Lower leg skin (tissue), 4 donors: ENCODE results near the gene WWOX. TPM values are rescaled to one million over a fixed set of nuclear protein-coding genes. Genes with fewer than 3 reads are reported as not detected.

ENCODE experiments used
- DNase-seq, 2 donors: peaks; one replicate each; pipeline ENCODE4 v3.0.0-alpha.2; 2019; ENCODE audit warnings: low spot score in 2 of 2
- H3K4me3 ChIP-seq: fragments of 200-600 bp; sonication (generic); 2 replicates; pipeline ENCODE4 v1.5.1; 2017; ENCODE audit warnings: mild to moderate bottlenecking, low read depth; ENCODE audit not compliant: poor library complexity, severe bottlenecking
- POLR2A ChIP-seq, 2 donors: fragments of 450-650 bp; IDR thresholded peaks; one replicate each; pipeline ENCODE4 v1.6.1; 2016 to 2017; ENCODE audit warnings: antibody characterized with exemption in 2 of 2, mild to moderate bottlenecking in 1 of 2, moderate library complexity in 1 of 2
- WGBS, 2 donors: methylation state at CpG; one replicate each; pipeline ENCODE4 v1.1.5; 2018; 5-methylcytosine and 5-hydroxymethylcytosine counted together
- intact Hi-C: fragments of 100-400 bp; cut with DNase I; formaldehyde crosslinking; loops from one replicate; pipeline ENCODE4 v1.15.0; 2023; ENCODE audit warnings: low total_unique reads
- total RNA-seq, 4 donors: library from RNA; depleted of rRNA; stranded (reverse); fragments of >200 nt; gene quantifications; one replicate each; pipeline ENCODE4 v1.1.0, GENCODE V29; 2016
- TF ChIP-seq, protein P1 (sequence below), 3 donors: fragments of 450-650 bp; IDR thresholded peaks; one replicate each; pipeline ENCODE4 v1.5.1; 2016; ENCODE audit warnings: antibody characterized with exemption in 3 of 3, mild to moderate bottlenecking in 3 of 3, moderate library complexity in 2 of 3

Gene WWOX
- total RNA-seq, 4 donors from 2014 or later: 21.0 to 82.7 (median 36.1) TPM

DNA sequence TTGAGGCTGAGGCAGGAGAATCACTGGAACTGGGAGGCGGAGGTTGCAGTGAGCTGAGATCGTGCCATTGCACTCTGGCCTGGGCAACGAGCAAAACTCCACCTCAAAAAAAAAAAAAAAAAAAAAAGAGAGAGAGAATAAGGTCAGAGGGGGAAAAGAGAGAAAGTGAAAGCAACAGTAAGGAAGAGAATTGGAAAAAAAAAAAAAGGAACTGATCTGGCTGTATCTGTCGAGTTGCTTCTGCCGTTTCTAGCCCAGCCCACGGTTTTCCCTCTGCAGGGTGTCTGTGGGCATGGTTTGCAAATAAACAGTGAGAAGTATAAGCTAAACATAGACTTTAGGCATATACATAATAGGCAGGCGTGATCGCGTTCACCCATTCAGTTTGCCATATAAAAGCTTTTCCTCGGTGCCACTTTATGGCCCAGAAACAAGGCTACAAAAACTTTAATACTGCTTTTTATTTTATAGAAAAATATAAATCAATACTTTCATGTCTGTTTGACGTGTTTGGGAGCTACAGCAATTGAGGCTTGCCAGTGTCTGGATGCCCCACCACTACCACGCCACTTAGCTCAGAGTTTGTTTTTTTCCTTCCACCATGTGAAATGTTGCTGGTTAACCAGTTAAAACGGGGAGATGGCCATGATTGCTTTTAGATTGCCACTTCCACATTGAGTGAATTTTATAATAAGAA lies 1064.4 kb downstream of the WWOX start:
- no peak for TF ChIP-seq POLR2A (IDR thresholded peaks at IDR 0.05)
- TF ChIP-seq, protein P1, sequence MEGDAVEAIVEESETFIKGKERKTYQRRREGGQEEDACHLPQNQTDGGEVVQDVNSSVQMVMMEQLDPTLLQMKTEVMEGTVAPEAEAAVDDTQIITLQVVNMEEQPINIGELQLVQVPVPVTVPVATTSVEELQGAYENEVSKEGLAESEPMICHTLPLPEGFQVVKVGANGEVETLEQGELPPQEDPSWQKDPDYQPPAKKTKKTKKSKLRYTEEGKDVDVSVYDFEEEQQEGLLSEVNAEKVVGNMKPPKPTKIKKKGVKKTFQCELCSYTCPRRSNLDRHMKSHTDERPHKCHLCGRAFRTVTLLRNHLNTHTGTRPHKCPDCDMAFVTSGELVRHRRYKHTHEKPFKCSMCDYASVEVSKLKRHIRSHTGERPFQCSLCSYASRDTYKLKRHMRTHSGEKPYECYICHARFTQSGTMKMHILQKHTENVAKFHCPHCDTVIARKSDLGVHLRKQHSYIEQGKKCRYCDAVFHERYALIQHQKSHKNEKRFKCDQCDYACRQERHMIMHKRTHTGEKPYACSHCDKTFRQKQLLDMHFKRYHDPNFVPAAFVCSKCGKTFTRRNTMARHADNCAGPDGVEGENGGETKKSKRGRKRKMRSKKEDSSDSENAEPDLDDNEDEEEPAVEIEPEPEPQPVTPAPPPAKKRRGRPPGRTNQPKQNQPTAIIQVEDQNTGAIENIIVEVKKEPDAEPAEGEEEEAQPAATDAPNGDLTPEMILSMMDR (IDR thresholded peaks at IDR 0.05): no peak
- DNase-seq: no peak
- 69 to 70% methylated on average over 13 of the region's 13 CpGs for WGBS, 2 donors

DNA sequence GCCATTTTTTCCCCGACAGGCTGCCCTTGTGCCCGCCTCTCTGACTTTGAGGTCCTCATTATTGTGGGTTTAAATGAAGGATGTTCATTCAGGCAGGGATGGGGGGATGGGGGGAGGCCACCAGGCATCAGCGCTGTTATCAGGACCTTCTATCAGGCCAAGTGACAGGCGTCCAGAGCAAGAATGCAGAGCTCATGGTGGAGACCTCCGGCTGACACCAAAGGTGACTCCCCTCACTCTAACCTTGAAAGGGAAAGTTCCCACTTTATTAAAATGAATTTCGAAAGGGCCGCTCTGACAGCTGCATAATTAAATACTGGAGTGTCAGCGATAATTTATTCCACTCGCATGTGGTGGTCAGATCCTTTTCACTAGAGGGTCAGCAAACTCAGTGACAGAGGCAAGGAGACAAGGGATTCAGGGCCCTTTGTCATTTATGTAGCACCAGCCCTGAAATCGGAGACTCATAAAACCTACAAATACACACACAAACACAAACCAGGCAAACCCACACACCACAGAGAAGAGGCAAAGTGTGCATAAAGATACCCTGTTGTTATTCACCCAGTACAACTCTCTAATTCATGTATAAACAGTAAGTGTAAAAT lies 1065.0 kb downstream of the WWOX start:
- 80 to 90% methylated on average over 10 of the region's 10 CpGs for WGBS, 2 donors
- DNase-seq: no peak
- no peak for TF ChIP-seq POLR2A (IDR thresholded peaks at IDR 0.05)
- TF ChIP-seq, protein P1 (IDR thresholded peaks at IDR 0.05): no peak
- no peak overlapping the region for H3K4me3 ChIP-seq
- intact Hi-C loops: no loop called here

More for the DNA sequence above, 1064.4 kb downstream of the WWOX start:
- intact Hi-C loops: no loop called here
- H3K4me3 ChIP-seq: no peak overlapping the region

DNA sequence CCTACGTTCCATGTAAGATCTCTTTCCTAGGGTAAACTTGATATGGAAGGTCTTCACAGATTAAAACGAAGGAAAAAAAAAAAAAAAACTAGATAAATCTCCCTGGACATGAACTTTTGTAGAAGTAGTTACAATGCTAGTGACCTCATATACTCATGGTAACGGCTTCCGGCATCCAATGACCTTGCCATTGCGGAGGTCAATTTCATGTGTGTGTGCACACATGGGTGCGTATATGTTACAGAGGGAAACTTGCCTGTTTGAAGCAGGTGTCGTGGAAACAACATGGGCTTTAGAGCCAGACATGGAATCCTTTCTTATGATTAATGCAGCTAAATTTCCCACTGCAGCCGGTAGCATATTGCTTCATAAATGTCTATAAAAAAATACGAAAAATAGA lies 1065.6 kb downstream of the WWOX start:
- WGBS, 2 donors: 91 to 92% methylated on average over 9 of the region's 9 CpGs

DNA sequence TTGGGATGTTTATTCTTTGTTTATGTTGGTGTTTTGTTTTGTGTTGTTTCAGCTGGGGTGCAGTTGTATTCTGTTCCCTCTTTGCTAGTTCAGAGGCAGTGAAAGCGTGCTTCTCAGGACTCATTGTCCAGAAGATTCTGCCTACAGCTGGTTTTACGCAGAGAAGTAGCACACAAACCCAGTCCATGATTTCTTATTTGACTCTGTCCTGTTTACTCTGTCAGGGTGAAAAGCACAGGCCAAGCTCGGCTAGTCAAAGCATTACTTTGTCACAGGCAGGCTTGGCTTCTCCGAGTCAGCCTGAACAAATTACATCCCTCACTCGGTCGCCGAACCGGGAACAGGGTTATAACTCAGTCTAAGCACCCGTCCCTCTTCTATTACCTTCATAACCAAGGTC lies 1066.1 kb downstream of the WWOX start:
- no peak for TF ChIP-seq POLR2A (IDR thresholded peaks at IDR 0.05)
- TF ChIP-seq, protein P1 (IDR thresholded peaks at IDR 0.05): no peak
- intact Hi-C loops: no loop called here
- no peak overlapping the region for H3K4me3 ChIP-seq
- no peak for DNase-seq
- 91 to 93% methylated on average over 9 of the region's 9 CpGs for WGBS, 2 donors

More for the DNA sequence above, 1065.6 kb downstream of the WWOX start:
- no peak for TF ChIP-seq POLR2A (IDR thresholded peaks at IDR 0.05)
- TF ChIP-seq, protein P1 (IDR thresholded peaks at IDR 0.05): no peak
- no peak for DNase-seq
- no peak overlapping the region for H3K4me3 ChIP-seq
- intact Hi-C loops: no loop called here

DNA sequence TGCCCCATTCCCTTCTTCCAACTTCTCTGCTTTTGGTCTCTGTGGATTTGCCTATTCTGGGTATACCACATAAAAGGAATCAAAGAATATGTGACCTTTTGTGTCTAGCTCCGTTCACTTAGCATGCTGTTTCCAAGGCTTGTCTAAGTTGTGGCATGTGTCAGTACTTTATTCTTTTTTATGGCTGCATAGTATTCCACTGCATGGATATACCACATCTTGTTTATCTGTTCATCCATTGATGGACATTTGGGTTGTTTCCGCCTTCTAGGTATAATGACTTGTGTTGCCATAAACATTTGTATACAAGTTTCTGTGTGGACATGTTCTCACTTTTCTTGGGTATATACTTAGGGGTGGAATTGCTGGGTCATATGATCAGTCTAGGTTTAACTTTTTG lies 1068.4 kb downstream of the WWOX start:
- 98 to 100% methylated on average over 2 of the region's 2 CpGs for WGBS, 2 donors
- DNase-seq: no peak
- H3K4me3 ChIP-seq: no peak overlapping the region
- intact Hi-C loops: no loop called here
- TF ChIP-seq, protein P1 (IDR thresholded peaks at IDR 0.05): no peak
- no peak for TF ChIP-seq POLR2A (IDR thresholded peaks at IDR 0.05)
